Gastrocnemius medialis (tissue), 4 donors: Measurements from ENCODE around the gene EIF3K. TPM values are rescaled to one million over a fixed set of nuclear protein-coding genes. Genes with fewer than 3 reads are reported as not detected.
"Not testable (repeated sequence)": the region's sequence is repeated elsewhere in the genome, so short reads cannot be mapped to it uniquely, and the experiment has no call there.

Experiments used
- ATAC-seq, 2 donors: fragments of 150-250 bp; one replicate each; pipeline ENCODE4 v1.9.1; 2016
- DNase-seq, 2 donors: peaks; one replicate each; pipeline ENCODE4 v3.0.0-alpha.2; 2019
- H3K27ac ChIP-seq, 4 donors: fragments of 200-600 bp; sonication (generic); 1 replicate in 1 of 4; 2 replicates in 3 of 4; pipeline ENCODE4 v1.5.1; 2016 to 2018; ENCODE audit warnings: mild to moderate bottlenecking in 2 of 4, moderate library complexity in 1 of 4
- H3K27me3 ChIP-seq, 3 donors: fragments of 200-600 bp; sonication (generic) in 2 of 3; 1 replicate in 1 of 3; 2 replicates in 2 of 3; pipeline versions ENCODE4 v1.5.1 to v1.6.0; 2016 to 2019; ENCODE audit warnings: mild to moderate bottlenecking in 1 of 3, moderate library complexity in 1 of 3
- H3K36me3 ChIP-seq, 2 donors: fragments of 200-600 bp; sonication (generic) in 1 of 2; one replicate each; pipeline ENCODE4 v1.5.1; 2017 to 2018
- H3K4me1 ChIP-seq, 2 donors: fragments of 200-600 bp; sonication (generic) in 1 of 2; one replicate each; pipeline ENCODE4 v1.5.1; 2016 to 2017; ENCODE audit warnings: mild to moderate bottlenecking in 2 of 2
- H3K4me3 ChIP-seq, 4 donors: fragments of 200-600 bp; sonication (generic) in 3 of 4; 1 replicate in 1 of 4; 2 replicates in 3 of 4; pipeline ENCODE4 v1.5.1; 2016 to 2019; ENCODE audit warnings: mild to moderate bottlenecking in 2 of 4
- H3K9me3 ChIP-seq, 3 donors: fragments of 200-600 bp; sonication (generic) in 2 of 3; 1 replicate in 1 of 3; 2 replicates in 2 of 3; pipeline ENCODE4 v1.5.1; 2016 to 2019
- POLR2A ChIP-seq, 2 donors: fragments of 450-650 bp; IDR thresholded peaks; one replicate each; pipeline ENCODE4 v1.6.1; 2017; ENCODE audit warnings: antibody characterized with exemption in 2 of 2, mild to moderate bottlenecking in 2 of 2, moderate library complexity in 2 of 2
- in situ Hi-C, 4 donors: fragments of 200-750 bp; cut with MboI; loops; one replicate each; pipeline versions ENCODE4 v1.15.0 to v1.8.0; 2017; ENCODE audit warnings: low sequenced_read_pairs in 4 of 4
- intact Hi-C: fragments of 100-400 bp; cut with DNase I; formaldehyde crosslinking; loops from one replicate; pipeline ENCODE4 v1.15.1; 2023; ENCODE audit warnings: low total_unique reads
- total RNA-seq, 4 donors: library from RNA; depleted of rRNA; stranded (reverse); fragments of >200 nt; gene quantifications; one replicate each; pipeline versions ENCODE4 v1.1.0 to v1.2.3, GENCODE V29; 2016
- TF ChIP-seq, protein P1 (sequence below), 5 experiments: fragments of 450-650 bp in 3 of 5; fragments of 200-600 bp in 2 of 5; sonication (generic) in 2 of 5; IDR thresholded peaks in 4 of 5; conservative IDR thresholded peaks in 1 of 5; 1 replicate in 4 of 5; 2 replicates in 1 of 5; pipeline ENCODE4 v1.5.1; 2016 to 2019; ENCODE audit warnings: antibody characterized with exemption in 5 of 5, mild to moderate bottlenecking in 3 of 5, moderate library complexity in 3 of 5

Gene EIF3K, protein sequence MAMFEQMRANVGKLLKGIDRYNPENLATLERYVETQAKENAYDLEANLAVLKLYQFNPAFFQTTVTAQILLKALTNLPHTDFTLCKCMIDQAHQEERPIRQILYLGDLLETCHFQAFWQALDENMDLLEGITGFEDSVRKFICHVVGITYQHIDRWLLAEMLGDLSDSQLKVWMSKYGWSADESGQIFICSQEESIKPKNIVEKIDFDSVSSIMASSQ
- total RNA-seq: 100 to 1,000 TPM; 619 to 975 (median 681) TPM

DNA sequence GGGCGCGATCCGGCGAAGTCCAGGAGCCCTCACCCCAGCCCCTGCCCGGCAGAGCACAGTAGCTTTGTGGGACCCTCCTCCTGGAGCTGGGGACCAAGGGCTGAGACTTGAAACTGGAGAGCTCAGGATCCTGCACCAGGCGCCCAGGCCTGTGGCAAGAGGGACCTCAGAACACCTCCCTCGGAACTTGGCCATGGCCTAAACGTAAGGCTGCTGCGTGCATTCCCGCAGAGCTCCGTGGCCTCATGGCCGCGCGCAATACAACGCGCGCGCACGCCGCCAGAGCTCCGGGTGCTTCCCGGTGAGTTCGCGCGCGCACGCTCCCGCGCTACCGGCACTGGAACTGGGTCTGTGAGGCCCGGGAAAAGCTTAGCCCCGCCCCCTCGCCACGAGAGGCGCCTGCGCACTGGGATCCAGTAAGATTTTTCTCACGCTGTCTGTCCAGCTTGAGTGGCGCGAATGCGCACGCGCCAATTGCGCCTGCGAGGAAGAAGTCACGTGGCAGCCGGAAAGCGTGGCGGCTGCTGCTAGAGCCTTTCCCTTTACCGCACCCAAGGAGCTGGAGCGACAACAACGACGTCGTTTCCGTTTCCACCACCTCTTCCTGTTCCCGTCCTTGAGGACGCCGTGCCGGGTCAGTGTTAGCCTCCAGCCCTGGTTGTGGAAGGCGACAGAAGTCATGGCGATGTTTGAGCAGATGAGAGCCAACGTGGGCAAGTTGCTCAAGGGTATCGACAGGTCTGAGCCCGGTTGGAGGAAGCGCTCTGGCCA lies at the start of gene EIF3K:
Gene EIF3K (plus strand): TSS at position 599 of the 771 bp plus-strand sequence. CDS start 81 bp downstream, at position 680.
- Histone ChIP-seq H3K27ac (peak within 1 kb of the TSS; percentile 90 to 96 (median 94)), H3K4me1 (peaks cover 18% of the 10 kb centered on the region in 2 donors), H3K4me3 (peak within 1 kb of the TSS; percentile 80 to 95 (median 92)), H3K27me3 (no peaks in the 10 kb centered on the region), H3K36me3 (peaks cover 0 to 35% of the 10 kb centered on the region in 2 donors), H3K9me3 (no peaks in the 10 kb centered on the region)
- peak; percentile 97 to 99 for DNase-seq
- TF ChIP-seq, protein P1, sequence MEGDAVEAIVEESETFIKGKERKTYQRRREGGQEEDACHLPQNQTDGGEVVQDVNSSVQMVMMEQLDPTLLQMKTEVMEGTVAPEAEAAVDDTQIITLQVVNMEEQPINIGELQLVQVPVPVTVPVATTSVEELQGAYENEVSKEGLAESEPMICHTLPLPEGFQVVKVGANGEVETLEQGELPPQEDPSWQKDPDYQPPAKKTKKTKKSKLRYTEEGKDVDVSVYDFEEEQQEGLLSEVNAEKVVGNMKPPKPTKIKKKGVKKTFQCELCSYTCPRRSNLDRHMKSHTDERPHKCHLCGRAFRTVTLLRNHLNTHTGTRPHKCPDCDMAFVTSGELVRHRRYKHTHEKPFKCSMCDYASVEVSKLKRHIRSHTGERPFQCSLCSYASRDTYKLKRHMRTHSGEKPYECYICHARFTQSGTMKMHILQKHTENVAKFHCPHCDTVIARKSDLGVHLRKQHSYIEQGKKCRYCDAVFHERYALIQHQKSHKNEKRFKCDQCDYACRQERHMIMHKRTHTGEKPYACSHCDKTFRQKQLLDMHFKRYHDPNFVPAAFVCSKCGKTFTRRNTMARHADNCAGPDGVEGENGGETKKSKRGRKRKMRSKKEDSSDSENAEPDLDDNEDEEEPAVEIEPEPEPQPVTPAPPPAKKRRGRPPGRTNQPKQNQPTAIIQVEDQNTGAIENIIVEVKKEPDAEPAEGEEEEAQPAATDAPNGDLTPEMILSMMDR (IDR thresholded peaks at IDR 0.05 in 4 of 5, conservative IDR thresholded peaks at IDR 0.05 in 1 of 5): no peak
- peak; percentile 85 to 89 for TF ChIP-seq POLR2A (IDR thresholded peaks at IDR 0.05)
- intact Hi-C loops: loop anchor here (5.0 kb wide), 1 partner anchor 216 kb away; the partner anchor contains the start of gene FAM98C
- in situ Hi-C loops: no loop called here
- ATAC-seq: peak; percentile 94 to 97

DNA sequence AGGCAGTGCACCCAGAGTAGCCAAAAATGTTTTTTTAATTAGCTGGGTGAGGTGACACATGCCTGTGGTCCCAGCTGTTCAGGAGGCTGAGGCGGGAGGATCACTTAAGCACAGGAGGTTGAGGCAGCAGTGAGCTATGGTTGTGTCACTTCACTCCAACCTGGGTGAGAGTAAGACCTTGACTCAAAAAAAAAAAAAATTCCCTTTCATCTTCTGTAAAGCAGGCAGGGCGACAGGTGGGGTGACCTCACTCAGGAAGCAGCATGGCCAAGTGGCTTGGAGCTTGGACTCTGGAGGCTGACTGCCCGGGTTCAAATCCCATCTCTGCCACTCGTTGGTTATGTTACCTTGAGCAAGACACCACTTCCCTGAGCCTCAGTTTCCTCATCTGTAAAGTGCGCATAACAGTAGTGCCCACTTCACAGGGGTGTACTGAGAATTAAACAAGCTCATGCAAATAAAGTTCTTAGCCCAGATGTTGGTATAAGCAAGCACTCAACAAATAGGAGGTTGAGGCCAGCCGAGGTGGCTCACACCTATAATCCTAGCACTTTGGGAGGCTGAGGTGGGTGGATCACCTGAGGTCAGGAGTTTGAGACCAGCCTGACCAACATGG lies 49.5 kb upstream of the EIF3K start:
- ATAC-seq (no peak), DNase-seq (no peak)
- Histone ChIP-seq H3K4me3 (no peak overlapping the region), H3K36me3 (peaks cover 0 to 89% of the 10 kb centered on the region in 2 donors), H3K27ac (peak overlapping the region; percentile 12 to 62 (median 44)), H3K27me3 (no peaks in the 10 kb centered on the region), H3K4me1 (no peaks in the 10 kb centered on the region), H3K9me3 (no peaks in the 10 kb centered on the region)
- in situ Hi-C loops: no loop called here
- intact Hi-C loops: loop anchor here (5.0 kb wide), 1 partner anchor 42 kb away; no protein-coding TSS in a partner anchor
- TF ChIP-seq, protein P1 (IDR thresholded peaks at IDR 0.05 in 4 of 5, conservative IDR thresholded peaks at IDR 0.05 in 1 of 5): no peak
- no peak for TF ChIP-seq POLR2A (IDR thresholded peaks at IDR 0.05)

DNA sequence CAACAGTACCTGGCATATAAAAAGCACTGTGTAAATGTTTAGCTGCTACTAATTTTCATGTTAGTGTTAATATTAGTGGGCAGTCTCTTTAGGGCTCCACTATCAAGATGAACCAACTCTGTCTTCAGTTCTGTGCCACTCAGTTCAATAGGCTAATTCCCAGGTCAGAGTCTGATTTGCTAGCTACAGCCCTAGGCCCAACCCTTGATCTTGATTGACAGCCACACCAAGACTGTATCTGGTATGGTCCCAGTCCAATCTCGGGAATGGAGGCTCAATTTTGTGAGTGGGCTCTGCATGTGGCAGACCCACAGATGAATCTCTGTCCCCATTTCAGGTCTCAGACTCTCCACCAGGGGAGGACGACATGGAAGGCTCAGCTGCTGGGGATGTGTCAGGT lies 47.3 kb upstream of the EIF3K start:
- no peaks in the 10 kb centered on the region for H3K4me1 ChIP-seq
- TF ChIP-seq, protein P1 (IDR thresholded peaks at IDR 0.05 in 4 of 5, conservative IDR thresholded peaks at IDR 0.05 in 1 of 5): no peak
- TF ChIP-seq POLR2A (IDR thresholded peaks at IDR 0.05): no peak
- intact Hi-C loops: loop anchor here (1.0 kb wide), 1 partner anchor 58 kb away; no protein-coding TSS in a partner anchor
- no peaks in the 10 kb centered on the region for H3K27me3 ChIP-seq
- DNase-seq (no peak), ATAC-seq (no peak)
- H3K36me3 ChIP-seq: peaks cover 0 to 98% of the 10 kb centered on the region in 2 donors
- in situ Hi-C loops: no loop called here
- H3K9me3 ChIP-seq: no peaks in the 10 kb centered on the region
- no peak overlapping the region for H3K4me3 ChIP-seq
- H3K27ac ChIP-seq: peak overlapping the region in 2 of 4 donors; percentile 51 to 62

DNA sequence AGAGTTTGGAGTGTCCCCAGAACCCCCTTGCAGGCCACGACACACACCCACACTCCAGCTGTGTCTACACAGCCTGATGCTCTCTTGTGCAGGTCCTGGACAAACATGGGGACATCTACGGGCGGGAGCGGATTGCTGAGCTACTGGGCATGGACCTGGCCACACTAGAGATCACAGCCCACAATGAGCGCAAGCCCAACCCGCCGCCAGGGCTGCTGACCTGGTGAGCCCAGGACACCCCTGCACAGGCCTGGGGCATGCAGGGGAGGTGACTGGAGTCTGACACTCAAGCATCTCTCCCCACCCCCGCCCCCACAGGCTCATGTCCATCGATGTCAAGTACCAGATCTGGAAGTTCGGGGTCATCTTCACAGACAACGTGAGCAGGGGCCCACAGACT lies 41.2 kb upstream of the EIF3K start:
- intact Hi-C loops: no loop called here
- H3K36me3 ChIP-seq: peaks cover 0 to 93% of the 10 kb centered on the region in 2 donors

DNA sequence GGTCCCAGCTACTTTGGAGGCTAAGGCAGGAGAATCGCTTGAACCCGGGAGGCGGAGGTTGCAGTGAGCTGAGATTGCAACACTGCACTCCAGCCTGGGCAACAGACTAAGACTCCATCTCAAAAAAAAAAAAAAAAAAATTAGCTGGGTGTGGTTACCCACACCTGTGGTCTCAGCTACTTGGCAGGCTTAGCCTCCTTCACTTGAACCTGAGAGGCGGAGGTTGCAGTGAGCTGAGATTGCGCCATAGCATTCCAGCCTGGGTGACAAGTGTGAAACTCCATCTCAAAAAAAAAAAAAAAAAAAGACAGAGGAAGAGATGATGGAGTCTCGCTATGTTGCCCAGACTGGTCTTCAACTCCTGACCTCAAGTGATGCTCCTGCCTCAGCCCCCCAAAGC lies 39.7 kb upstream of the EIF3K start:
- intact Hi-C loops, H3K4me1 ChIP-seq, in situ Hi-C loops, H3K27me3 ChIP-seq, H3K9me3 ChIP-seq, H3K4me3 ChIP-seq: not testable (repeated sequence)
- ATAC-seq (peak; percentile 37 to 86), DNase-seq (peak; percentile 66 to 92)
- Histone ChIP-seq H3K36me3 (peaks cover 0 to 91% of the 10 kb centered on the region in 2 donors), H3K27ac (peak overlapping the region; percentile 37 to 80 (median 52))

More for the DNA sequence above, 41.2 kb upstream of the EIF3K start:
- DNase-seq (peak in 1 of 2 donors; percentile 54), ATAC-seq (peak in 1 of 2 donors; percentile 7)
- Histone ChIP-seq H3K4me1 (no peaks in the 10 kb centered on the region), H3K4me3 (no peak overlapping the region), H3K27ac (peak overlapping the region; percentile 37 to 80 (median 59)), H3K9me3 (no peaks in the 10 kb centered on the region), H3K27me3 (no peaks in the 10 kb centered on the region)
- in situ Hi-C loops: no loop called here
- TF ChIP-seq, protein P1 (IDR thresholded peaks at IDR 0.05 in 4 of 5, conservative IDR thresholded peaks at IDR 0.05 in 1 of 5): no peak
- no peak for TF ChIP-seq POLR2A (IDR thresholded peaks at IDR 0.05)
